Amygdala (tissue), 56 donors: ENCODE results near the gene TTPAL.

Experiments used
- DNase-seq, 56 donors: peaks; one replicate each; lab custom pipeline; 2025; lab: John Stamatoyannopoulos, UW

TTPAL gene

DNA sequence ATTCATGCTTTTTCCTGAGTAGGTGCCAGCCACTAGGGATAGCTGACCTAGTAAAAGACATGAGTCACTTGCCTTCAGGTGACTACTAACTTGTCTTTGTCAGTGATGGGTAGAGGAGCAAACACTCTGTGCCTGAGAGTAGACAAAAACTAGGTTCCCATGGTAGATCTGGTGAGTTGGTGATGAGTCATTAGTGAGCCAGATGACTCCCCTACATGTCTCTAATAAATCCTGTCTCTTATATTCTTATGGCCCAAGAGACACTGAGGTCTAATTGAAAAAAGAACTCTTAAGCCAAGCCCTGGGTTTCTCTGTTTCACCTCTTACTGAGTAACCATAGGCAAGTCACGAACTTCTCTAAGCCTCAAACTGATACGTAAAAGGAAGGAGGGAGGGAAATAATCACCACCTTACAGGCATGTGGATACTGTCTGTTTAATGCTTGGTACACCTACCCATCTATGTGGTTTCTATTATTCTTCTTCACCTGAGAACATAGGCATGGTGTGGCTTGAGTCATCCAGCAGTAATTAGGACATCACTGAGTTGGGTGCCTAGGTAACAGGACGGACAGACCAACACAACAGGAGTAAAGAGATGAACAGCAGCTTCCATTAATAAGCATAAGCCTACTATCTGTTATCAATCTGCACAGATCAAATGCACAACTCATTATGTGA is 20.3 kb downstream of the TTPAL start:
- no peak for DNase-seq

DNA sequence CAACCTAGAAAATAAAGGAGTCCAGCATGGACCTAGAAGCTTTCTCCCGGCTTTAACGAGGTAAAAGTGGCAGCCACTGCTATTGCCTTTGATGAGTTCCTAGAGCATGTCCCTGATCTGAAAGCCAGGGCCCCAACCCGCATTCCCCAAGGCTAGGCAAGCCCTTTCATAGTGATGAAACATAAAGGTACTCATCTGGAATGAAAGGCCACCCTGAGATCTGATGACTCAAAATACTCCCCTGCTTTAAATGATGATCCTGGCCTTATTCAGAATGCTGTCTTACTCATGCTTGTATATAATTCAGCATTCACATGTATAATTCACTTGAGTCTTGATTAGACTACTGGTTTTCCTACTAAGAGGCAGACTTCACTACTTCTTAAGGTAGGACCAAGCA is 21.3 kb downstream of the TTPAL start:
- no peak for DNase-seq

DNA sequence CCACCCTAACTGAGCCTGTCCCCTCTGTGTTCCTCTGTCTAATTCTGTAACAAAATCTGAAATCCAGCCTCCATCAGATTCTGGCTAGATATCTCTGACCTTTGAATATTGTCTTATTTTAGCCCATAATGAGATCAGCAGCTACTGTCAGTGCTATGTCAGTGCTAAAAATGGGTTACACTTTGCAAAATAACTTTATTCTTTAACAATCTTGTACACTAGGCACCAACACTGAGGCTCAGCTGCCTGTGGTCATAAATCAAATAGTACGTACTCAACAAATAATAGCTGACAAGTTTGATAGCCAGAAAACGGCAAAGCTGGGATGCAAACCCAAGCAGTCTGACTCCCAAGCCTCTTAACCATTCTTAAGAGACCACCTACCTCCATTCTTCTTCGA is 22.1 kb downstream of the TTPAL start:
- no peak for DNase-seq

DNA sequence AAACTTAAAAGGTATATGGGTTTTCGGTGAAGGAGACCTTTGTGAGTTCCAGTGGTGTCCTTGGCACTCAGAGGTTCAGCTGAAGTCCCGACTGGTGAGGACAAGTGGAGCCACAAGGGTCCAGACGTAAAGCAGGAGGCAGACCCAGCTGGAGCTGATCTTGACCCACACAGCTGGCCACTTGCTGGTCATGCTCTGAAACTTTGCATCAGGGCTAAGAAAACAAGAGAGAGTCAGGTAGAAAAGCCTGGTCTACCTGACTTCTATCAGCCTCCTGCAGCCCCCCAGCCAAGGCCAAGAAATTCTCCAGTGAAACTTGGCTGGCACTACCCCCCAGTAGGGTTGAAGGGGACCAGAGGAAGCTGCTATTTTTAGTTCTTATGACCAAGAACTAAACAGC is 24.5 kb downstream of the TTPAL start:
- no peak for DNase-seq

DNA sequence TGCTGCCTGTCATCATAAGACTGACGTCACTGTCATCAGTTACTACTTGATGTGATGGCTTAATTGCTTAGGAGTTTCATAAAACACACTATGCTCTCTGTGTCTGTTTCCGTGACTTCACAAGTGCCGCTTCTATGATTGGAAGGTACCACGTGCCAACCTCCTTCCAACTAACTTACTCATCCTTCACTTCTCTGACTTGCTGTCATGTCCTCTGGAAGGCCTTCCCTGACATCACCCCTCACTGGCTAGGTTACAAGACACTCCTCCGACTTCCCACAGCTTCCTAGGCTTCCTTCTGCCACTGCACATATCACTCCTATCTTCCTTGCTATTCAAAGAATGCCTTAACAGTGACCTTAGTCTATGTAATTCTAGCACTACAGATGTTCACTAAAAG is 25.8 kb downstream of the TTPAL start:
- DNase-seq: no peak

DNA sequence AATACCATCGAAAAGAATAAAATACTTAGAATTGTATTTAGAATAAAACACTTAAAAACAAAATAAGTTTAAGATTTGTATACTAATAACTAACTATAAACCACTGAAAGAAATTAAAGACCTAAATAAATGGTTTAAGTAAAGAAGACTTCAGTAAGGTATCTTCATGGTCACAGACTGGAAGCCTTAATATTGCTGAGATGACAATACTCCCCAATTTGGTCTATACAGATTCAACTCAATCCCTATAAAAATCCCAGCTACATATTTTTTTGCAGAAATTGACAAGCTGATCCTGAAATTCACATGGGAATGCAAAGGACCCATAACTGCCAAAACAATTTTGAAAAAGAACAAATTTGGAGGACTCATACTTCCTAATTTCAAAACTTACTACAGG is 27.3 kb downstream of the TTPAL start:
- no peak for DNase-seq

DNA sequence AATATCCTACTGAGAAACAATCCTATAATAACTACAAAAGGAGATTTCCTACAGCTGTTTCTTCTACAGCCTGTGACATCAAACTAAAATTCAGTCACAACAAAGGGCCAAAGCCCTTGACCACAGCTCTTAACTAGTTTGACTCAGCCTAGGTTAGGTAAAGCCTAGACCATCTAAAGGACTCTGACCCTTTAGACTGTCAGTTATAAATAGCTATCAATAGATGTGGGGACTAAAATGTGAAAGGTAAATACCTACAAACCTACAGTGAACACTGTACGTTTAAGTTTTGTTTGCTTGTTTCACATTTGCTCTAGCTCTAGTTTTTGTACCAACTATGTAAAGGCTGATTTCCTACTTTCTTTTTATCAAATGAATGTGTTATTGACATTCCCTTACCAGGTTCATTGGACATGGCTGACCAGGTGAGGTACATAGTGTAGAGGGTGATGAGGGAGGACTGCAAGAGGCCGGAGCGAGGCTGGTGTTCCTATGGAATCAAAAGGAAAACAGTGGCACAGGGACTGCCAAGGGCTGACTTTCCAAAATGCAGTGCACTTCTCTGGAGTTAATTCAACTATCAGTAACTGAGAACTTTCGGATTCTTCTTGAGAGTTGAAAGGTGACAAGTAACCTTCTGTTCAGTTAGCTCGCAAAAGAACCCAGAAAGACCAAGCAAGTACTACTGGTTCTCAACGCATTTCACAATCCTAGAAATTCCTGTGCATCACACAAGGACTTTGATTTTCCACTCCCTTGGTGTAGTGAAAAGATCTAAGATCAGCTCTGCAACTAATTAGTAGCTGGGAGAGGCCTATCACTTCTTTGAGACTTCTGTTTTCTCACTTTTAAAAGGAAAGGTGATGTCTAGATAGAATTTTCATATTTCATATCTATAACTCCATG is 29.0 kb downstream of the TTPAL start:
- DNase-seq: no peak

DNA sequence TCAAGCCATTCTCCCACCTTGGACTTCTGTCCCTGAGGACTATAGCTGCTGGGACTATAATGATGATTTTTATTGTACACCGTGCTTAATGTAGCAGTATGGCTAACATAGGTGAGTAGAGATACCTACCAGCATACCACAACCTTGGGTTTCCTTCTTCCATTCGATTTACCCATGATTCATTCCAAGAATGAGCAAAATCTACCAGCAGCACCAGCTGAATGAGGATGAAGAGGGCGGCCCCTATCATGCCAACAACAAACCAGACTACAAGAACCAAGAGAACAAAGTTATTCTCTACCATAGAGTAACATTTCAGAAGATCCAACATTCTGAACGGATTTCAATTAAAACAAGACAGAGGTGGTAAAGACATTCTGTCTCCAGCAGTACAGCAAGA is 34.1 kb downstream of the TTPAL start:
- no peak for DNase-seq

DNA sequence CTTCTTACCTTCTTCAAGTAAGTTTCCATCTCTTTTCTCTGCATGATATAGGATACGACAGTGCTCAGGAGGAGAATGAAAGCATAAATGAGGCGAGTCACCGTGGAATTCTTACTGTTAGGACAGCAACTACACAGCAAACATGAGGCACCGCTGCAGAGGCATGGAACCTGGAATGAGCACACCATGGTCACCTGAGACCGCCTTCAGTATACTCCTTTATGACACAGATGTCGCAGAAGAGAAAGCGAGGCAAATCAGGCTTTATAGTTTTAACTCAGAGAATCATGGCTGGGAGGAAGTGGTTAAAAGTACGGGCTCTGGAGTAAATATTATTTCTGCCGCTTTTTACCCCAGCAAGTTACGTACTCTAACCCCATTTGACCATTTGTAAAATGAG is 38.2 kb downstream of the TTPAL start:
- DNase-seq: no peak

DNA sequence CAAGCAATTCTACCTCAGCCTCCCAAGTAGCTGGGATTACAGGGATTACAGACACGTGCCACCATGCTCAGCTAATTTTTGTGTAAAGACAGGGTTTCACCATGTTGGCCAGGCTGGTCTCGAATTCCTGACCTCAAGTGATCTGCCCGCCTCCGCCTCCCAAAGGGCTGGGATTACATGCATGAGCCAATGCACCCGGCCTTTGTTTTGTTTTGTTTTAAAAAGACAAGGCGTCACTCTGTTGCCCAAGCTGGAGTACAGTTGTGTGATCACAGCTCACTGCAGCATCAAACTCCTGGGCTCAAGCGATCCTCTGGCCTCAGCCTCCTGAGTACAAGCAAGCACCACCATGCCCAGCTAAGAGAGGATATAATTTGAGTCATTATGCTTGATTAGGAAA is 40.8 kb downstream of the TTPAL start:
- DNase-seq: no peak

DNA sequence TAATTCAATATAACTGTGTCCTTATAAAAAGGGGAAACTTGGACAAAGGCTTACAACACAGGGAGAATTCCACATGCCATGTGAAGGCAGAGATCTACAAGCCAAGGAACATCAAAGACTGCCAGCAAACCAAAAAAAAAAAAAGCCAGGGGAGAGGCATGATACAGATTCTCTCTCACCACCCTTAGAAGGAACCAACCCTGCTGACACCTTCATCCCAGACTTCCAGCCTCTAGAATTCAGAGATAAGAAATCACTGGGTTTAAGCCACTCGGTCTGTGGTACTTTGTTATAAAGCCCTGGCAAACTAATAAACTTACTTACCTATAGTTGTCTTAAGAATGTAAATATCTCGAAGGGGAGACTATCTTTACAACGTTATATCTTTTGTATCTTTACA is 41.8 kb downstream of the TTPAL start:
- DNase-seq: no peak

DNA sequence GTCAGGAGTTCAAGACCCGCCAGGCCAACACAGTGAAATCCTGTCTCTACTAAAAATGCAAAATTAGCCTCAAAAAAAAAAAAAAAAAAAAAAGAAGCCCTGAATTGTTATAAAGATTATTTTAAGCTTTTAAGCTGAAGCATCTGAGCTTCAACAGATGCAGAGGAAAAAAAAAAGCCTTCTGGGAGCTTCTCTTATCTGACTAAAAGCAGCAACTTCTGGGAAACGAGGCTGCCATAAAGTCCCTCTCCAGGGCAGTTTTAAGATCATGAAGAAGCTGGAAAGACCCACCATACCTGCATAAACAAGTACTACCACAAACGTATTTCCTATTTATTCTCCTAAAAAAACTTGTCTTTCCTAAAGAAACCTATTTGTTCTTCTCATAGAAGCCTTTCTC is 42.6 kb downstream of the TTPAL start:
- DNase-seq: no peak

DNA sequence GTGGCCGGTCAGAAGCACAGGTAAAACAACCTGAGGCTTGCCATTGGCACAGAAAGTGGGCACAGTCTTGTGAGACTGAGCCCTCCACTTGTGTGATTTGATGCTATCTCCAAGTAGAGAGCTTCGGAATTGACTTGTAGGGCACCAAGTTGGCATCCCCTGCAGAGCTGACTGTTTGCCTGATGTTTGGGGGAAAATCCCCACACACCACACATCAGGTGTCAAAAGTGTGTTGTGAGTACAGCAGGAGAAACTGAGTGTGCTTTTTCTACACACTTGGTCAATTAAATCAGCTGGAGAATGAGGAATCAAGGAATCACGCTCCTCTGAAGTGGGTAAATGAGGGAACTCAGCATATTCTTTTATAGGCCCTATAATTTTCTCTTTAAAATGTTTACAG is 45.2 kb downstream of the TTPAL start:
- DNase-seq: no peak

DNA sequence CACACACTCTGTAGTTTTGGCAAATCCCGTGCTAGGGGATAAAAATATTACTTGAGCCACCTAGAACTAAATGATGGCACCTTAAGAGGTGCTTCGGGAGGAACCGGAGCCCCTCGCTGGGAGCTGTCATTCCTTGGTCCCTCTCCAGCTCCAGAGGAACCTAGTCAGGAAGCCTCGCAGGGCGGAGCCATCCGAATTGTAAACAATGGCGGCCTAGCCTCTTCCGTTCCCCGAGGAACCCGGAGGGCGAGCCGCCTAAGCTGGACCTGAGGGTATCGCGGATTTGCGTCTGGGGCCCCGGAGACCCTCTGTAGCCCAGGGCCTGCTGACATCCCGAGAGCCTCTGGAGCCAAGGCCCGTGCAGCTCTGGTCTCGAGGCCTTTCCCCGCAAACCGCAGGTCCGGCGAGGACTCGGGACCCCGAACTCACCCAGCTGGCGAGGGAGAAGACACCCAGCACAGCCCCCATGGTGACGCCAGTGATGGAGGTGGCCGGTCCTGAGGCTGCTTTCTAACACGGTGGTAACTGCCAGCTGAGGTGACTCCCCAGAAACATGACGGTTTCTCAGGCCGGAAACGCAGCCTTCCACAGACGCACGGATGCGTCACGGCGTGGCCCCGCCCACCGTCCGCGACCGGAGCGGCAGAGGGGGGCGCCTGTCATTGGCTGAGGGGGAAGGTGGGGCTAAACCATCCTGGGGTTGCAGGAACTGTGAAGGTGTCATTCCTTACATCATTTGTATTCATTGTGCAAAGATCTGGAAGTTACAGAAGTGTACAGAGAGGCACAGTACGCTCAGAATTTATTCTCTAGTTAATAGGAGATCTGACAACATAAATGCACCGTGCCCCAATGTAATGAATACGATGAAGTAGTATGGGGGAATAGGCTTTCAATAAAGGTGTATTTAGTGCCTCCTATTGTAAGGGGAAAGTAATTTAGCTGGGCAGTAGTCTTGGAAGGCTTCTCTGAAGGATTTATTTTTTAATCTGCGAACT is 46.1 kb downstream of the TTPAL start, which contains the start of gene SERINC3:
SERINC3 (minus strand) TSS at position 587 of the 998 bp plus-strand sequence; CDS start at position 468, 119 bp downstream.
- DNase-seq: peak; percentile 33 to 96 (median 88)

DNA sequence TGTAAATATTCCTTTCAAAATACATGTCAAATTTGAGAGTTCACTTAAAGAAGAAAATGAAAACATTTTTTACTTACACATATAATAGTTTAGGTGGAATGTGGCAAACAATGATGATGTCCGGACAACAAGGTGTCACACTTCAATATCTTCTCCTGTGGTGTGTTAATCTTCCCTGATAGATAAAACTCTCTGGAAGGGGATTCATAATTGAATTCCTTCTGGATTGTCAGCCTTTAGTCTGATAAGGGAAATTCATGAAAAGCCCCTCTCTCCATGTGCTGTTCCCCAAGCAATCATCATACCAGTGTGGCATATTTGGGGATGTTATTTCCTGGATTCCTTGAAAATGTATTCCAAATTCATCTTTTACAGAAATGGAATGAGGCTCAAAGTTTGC is 47.2 kb downstream of the TTPAL start:
- DNase-seq: no peak

DNA sequence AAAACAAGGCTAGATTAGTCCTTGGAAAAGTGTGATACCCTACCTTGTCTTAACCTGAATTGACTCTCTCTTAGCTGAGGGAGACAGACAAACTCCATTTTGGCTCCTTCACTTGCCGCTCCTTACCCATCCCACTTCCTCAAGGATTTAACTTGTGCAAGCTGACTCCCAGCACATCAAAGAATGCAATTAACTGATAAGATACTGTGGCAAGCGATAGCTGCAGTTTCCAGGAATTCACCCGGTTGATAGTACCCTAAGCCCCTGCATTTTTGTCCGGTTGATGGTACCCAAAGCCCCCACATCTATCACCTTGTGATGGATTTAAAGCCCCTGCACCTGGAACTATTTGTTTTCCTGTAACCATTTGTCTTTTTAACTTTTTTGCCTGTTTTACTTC is 48.1 kb downstream of the TTPAL start:
- no peak for DNase-seq

DNA sequence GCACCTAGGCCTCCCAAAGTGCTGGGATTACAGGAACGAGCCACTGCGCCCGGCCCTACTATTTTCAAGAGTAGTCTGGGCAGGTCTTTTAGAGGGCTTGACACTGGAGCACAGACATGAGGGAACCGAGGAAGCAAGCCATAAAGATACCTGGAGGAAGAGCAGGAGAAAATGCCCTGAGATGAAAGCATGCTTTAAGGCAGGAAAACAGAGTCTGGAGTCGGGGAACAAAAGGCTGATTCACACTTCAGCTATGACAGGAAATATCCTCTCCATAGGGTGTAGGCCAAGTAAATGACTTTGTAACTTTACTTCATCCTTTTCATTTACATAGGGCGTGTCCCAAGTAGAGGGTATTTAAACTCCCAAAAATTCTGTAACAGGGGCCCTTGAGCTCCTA is 50.5 kb downstream of the TTPAL start:
- no peak for DNase-seq

DNA sequence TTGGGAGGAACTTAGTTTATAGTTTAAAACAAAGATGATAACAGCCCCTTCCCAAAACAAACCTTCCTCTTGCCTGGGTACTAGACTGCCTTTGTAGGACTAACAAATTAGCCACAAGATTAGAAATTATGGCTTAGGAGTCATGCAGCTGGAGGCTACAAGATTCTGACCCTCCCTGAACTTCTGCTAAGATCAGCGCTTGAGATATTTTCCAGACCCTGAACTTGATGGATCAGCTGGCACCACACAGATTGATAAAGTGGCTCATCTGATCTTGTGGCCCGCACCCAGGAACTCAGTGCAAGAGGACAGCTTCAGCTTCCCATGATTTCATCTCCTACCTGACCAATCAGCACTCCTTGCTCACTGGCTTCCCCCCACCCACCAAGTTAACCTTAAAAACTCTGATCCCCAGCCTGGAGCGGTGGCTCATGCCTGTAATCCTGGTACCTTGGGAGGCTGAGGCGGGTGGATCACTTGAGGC is 52.1 kb downstream of the TTPAL start:
- no peak for DNase-seq

DNA sequence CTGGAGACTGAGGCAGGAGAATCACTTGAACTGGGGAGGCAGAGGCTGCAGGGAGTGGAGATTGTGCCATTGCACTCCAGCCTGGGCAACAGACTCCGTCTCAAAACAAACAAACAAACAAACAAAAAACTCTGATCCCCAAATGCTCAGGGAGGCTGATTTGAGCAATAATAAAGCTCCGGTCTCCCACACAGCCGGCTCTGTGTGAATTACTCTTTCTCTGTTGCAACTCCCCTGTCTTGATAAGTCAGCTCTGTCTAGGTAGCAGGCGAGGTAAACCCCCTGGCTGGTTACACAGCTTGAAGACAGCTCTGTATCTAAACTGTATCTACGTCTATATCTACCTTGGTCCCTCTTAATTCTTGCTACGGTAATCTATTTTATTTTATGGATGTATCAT is 52.6 kb downstream of the TTPAL start:
- no peak for DNase-seq

DNA sequence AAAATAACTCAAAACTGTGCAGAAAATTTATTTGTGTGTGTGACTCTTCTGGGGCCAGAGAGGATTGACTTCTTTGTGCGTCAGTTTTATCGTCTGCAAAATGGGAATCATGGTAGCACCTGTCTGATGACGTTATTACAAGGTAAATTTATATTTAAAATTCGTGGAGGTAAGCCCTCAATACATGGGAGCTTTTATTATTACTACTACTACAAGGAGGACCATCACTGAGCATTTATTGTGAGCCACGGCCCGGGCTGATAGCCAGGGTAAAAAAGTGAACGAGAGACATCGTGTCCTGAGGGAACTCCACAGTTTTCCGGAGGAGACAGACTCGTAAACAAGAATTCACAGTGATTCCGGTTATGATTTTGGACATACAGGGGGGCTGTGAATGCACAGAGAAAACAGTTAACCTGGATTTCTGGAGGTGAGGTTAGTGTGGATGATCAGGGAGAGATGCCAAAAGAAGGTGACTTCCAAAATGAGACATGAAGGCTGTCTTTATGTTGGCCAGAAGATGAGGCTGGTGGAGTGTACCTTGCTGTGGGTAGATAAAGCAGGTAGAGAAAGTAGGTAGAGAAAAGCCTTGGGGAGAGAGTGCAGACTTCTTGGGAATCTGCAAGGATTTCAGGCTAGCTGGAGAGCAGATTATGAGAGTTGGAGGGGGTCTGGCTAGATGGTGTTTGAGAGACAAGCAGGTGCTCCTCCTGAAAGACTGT is 56.7 kb downstream of the TTPAL start:
- peak in 2 of 56 donors; percentile 27 to 48 for DNase-seq
